ENCODE results near the gene NDUFA12.

The NDUFA12 gene

GRCh38 chr12:94954029-94954685 is 49.3 kb downstream of the NDUFA12 start:
- no peak overlapping the region for H3K4me3 ChIP-seq (ENCODE audit: low read depth, low read length)
- in situ Hi-C loops (cut with HindIII; ENCODE audit: low sequenced_read_pairs) = no loop called here
- peak; percentile 11 for DNase-seq (ENCODE audit: low read depth, low spot score)
- TF ChIP-seq CTCF (IDR thresholded peaks at IDR 0.05; ENCODE audit: low read depth, low read length) = no peak

DNA sequence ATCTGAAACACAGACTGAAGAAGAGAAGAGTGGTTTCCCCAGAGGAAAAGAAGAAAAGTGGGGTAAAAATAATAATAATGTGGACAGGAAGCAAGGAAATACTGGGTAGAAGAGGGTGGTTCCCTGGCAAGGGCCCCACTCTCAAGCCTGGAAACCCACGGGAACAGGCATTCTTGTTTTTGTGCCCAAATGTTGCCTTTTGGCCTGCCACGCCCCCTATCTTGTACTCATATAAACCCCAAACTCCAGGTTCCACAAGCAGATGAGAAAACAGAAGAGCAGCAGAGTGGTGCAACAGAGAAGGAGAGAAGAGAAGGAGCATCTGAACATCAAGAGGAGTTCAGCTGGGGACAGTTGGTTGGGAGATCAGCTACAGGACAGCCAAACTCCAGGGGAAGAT is 51.2 kb downstream of the NDUFA12 start:
- DNase-seq (ENCODE audit: low read depth, low spot score) = no peak
- in situ Hi-C loops (cut with HindIII; ENCODE audit: low sequenced_read_pairs) = no loop called here

DNA sequence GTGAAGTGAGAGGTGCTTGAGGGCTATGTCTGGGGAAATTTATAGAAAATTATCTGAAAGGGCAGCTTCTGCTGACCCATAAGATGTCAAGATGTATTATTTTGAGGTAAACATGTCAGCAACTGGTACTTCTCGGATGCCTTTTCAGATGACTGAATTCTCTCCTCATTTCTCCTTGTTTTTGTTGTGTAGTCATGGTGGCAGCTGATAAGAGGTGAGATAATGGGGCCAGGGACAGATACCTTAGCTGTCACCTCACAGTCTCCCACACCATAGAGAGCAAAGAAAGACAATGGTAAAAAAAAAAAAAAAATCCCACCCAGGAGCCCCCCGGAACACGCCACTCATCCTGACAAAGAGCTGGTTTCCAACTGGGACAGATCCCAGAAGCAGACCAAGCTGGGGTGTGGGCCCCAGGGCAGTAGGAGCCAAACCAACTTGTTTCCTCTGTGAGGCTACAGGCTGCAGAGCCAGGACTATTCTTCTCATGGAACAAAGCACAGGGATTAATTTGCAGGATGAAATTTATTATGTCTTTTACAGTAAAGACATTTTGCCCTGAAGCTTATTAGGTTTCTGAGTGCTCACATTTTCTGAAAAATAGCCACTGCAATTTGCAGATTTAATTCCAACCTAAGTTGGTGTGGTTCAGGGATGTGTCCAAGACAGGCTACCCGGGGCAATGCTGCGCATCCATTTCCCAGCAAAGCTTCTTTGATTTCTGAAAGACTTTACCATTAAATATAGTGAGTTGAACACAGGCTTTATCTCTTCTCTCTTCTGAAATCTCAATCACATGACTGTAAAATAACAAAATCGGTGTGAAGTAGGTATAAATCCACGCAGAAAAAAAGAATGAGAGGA is 52.2 kb downstream of the NDUFA12 start:
- in situ Hi-C loops (cut with HindIII; ENCODE audit: low sequenced_read_pairs) = no loop called here
- no peak for DNase-seq (ENCODE audit: low read depth, low spot score)
- no peak for TF ChIP-seq CTCF (IDR thresholded peaks at IDR 0.05; ENCODE audit: low read depth, low read length)
- no peak overlapping the region for H3K4me3 ChIP-seq (ENCODE audit: low read depth, low read length)

More for the DNA sequence above, 51.2 kb downstream of the NDUFA12 start:
- no peak for TF ChIP-seq CTCF (IDR thresholded peaks at IDR 0.05; ENCODE audit: low read depth, low read length)
- H3K4me3 ChIP-seq (ENCODE audit: low read depth, low read length) = no peak overlapping the region

DNA sequence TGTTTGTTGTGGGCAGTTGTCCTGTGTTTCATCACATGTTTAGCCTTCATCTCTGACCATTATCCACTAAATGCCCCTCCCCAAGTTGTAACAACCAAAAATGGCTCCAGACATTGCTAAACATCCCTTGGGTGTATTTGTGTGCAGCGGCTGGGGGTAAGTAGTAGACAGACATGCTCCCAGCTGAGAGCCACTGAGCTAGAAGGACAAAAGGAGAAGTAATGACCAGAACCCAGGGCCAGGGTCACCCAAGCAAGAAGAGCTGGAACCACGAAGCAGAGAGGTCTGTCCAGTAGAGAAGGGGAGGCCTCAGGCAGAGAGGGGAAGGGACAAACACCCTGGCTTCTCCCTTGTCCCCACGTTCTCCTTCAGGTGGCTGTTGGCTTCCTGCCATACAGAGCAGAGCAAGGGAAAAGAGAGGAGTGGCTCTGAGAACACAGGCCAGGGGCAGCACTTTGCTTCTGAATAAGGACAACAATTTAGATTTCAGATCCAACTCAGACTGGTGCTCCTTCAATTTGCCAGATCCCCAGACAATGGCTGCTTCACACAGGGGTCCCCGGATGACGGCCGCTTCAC is 55.2 kb downstream of the NDUFA12 start:
- in situ Hi-C loops (cut with HindIII; ENCODE audit: low sequenced_read_pairs) = no loop called here
- TF ChIP-seq CTCF (IDR thresholded peaks at IDR 0.05; ENCODE audit: low read depth, low read length) = no peak
- H3K4me3 ChIP-seq (ENCODE audit: low read depth, low read length) = no peak overlapping the region
- DNase-seq (ENCODE audit: low read depth, low spot score) = no peak

DNA sequence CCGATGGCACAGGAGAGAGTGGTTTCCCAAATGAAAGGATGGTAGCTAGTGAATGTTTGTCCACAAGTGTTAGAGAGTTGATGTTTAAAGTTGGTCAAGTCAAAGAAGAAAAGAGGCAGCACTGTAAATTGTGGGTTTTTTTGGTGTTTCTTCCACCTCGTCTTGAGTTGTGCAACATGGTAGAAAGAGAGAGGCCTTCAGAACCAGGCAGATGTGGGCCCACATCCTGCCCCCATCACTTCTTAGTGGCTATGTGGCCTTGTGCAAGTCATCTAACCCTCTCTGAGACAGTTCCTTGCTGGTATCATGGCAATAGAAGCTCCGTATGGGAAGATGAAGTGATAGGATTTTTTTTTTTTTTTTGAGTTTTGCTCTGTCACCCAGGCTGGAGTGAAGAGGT is 60.8 kb downstream of the NDUFA12 start:
- DNase-seq (ENCODE audit: low read depth, low spot score) = no peak
- no peak overlapping the region for H3K4me3 ChIP-seq (ENCODE audit: low read depth, low read length)
- in situ Hi-C loops (cut with HindIII; ENCODE audit: low sequenced_read_pairs) = no loop called here
- no peak for TF ChIP-seq CTCF (IDR thresholded peaks at IDR 0.05; ENCODE audit: low read depth, low read length)

GRCh38 chr12:94941440-94941862 is 62.0 kb downstream of the NDUFA12 start:
- H3K4me3 ChIP-seq (ENCODE audit: low read depth, low read length) = no peak overlapping the region
- peak; percentile 83 for DNase-seq (ENCODE audit: low read depth, low spot score)
- TF ChIP-seq CTCF (IDR thresholded peaks at IDR 0.05; ENCODE audit: low read depth, low read length) = no peak
- in situ Hi-C loops (cut with HindIII; ENCODE audit: low sequenced_read_pairs) = no loop called here

Measured in astrocyte of the spinal cord (primary cell).